Lower leg skin (tissue), 4 donors: ENCODE measurements around the gene SORCS2. TPM values are rescaled to one million over a fixed set of nuclear protein-coding genes. Genes with fewer than 3 reads are reported as not detected.

ENCODE experiments used
- DNase-seq, 2 donors: peaks; one replicate each; pipeline ENCODE4 v3.0.0-alpha.2; 2019; ENCODE audit warnings: low spot score in 2 of 2
- H3K4me3 ChIP-seq: fragments of 200-600 bp; sonication (generic); 2 replicates; pipeline ENCODE4 v1.5.1; 2017; ENCODE audit warnings: mild to moderate bottlenecking, low read depth; ENCODE audit not compliant: poor library complexity, severe bottlenecking
- CTCF ChIP-seq, 3 donors: fragments of 450-650 bp; IDR thresholded peaks; one replicate each; pipeline ENCODE4 v1.5.1; 2016; ENCODE audit warnings: antibody characterized with exemption in 3 of 3, mild to moderate bottlenecking in 3 of 3, moderate library complexity in 2 of 3
- POLR2A ChIP-seq, 2 donors: fragments of 450-650 bp; IDR thresholded peaks; one replicate each; pipeline ENCODE4 v1.6.1; 2016 to 2017; ENCODE audit warnings: antibody characterized with exemption in 2 of 2, mild to moderate bottlenecking in 1 of 2, moderate library complexity in 1 of 2
- WGBS, 2 donors: methylation state at CpG; one replicate each; pipeline ENCODE4 v1.1.5; 2018; 5-methylcytosine and 5-hydroxymethylcytosine counted together
- intact Hi-C: fragments of 100-400 bp; cut with DNase I; formaldehyde crosslinking; loops from one replicate; pipeline ENCODE4 v1.15.0; 2023; ENCODE audit warnings: low total_unique reads
- total RNA-seq, 4 donors: library from RNA; depleted of rRNA; stranded (reverse); fragments of >200 nt; gene quantifications; one replicate each; pipeline ENCODE4 v1.1.0, GENCODE V29; 2016

SORCS2 gene
- total RNA-seq, 4 donors from 2014 or later, result 1.1 to 6.4 (median 1.5) TPM

GRCh38 chr4:7299010-7299907 lies 106.9 kb downstream of the SORCS2 start:
- intact Hi-C loops, result loop anchor here (5.0 kb wide), 1 partner anchor 107 kb away; the partner anchor contains the start of gene SORCS2
- 79 to 83% methylated on average over 29 to 30 of the region's 30 CpGs for WGBS, 2 donors

GRCh38 chr4:7299908-7300710 lies 107.8 kb downstream of the SORCS2 start:
- DNase-seq, result no peak
- 88 to 94% methylated on average over 26 of the region's 26 CpGs for WGBS, 2 donors
- TF ChIP-seq POLR2A (IDR thresholded peaks at IDR 0.05) (no peak), CTCF (IDR thresholded peaks at IDR 0.05) (no peak)
- no peak overlapping the region for H3K4me3 ChIP-seq
- intact Hi-C loops, result loop anchor here (5.0 kb wide), 1 partner anchor 108 kb away; the partner anchor contains the start of gene SORCS2

More at GRCh38 chr4:7299010-7299907, 106.9 kb downstream of the SORCS2 start:
- no peak for DNase-seq
- H3K4me3 ChIP-seq, result no peak overlapping the region
- TF ChIP-seq POLR2A (IDR thresholded peaks at IDR 0.05) (no peak), CTCF (IDR thresholded peaks at IDR 0.05) (no peak)

GRCh38 chr4:7300711-7301095 lies 108.4 kb downstream of the SORCS2 start:
- intact Hi-C loops, result no loop called here
- H3K4me3 ChIP-seq, result no peak overlapping the region
- TF ChIP-seq POLR2A (IDR thresholded peaks at IDR 0.05), result no peak
- no peak for TF ChIP-seq CTCF (IDR thresholded peaks at IDR 0.05)
- WGBS, 2 donors, result 77 to 84% methylated on average over 8 of the region's 8 CpGs
- DNase-seq, result no peak

GRCh38 chr4:7301126-7301785 lies 108.9 kb downstream of the SORCS2 start:
- DNase-seq, result no peak
- H3K4me3 ChIP-seq, result no peak overlapping the region
- TF ChIP-seq POLR2A (IDR thresholded peaks at IDR 0.05) (no peak), CTCF (IDR thresholded peaks at IDR 0.05) (no peak)
- 82 to 85% methylated on average over 12 to 17 of the region's 17 CpGs for WGBS, 2 donors
- intact Hi-C loops, result no loop called here

GRCh38 chr4:7301846-7302630 lies 109.7 kb downstream of the SORCS2 start:
- WGBS, 2 donors, result 84 to 89% methylated on average over 20 of the region's 20 CpGs
- DNase-seq, result no peak
- intact Hi-C loops, result no loop called here
- H3K4me3 ChIP-seq, result no peak overlapping the region
- TF ChIP-seq CTCF (IDR thresholded peaks at IDR 0.05) (no peak), POLR2A (IDR thresholded peaks at IDR 0.05) (no peak)
